Measurements from ENCODE around the gene RAB34. TPM values are rescaled to one million over a fixed set of nuclear protein-coding genes. Genes with fewer than 3 reads are reported as not detected.

The RAB34 gene
- total and polyA plus RNA-seq, 11 donors: 11.5 to 31.7 (median 17.7) TPM

DNA sequence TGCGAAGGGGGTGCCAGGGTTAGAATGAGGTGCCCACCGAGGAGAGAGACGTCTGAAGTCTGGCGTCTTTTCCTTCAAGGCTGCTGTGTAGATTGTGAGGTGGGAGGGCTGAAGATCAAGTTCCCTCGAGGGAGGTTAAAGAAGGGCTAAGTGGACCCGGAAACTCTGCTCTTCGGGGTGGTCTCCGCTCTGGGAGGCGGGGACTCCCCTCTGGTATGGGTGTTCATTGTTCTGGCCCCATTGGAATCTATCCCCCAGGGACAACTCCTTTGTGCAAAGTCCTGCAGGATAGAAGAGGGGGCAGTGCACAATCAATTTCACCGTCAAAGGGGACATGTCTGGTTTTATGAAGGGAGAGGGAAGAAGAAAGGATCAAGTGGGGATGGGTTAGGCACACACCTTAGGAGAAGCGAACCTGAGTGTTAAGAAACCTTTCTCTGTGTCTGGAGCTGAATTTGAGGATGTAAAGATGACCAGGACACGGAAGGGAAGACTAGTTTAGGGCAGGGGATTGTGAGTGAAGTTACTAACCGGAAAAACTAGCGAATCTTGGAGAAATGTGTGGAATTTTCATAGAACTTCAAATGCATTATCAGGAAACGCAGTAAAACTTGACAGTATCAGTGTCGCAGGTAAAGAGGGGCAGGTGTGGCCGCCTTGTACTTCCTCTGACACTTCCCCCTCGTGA, 809 bp upstream of the RAB34 start:
- Histone ChIP-seq H3K27ac (peak overlapping the region; percentile 66 to 96 (median 90)), H3K4me1 (peaks cover 0 to 65% (median 41%) of the 10 kb centered on the region in 12 donors), H3K9me3 (no peaks in the 10 kb centered on the region), H3K36me3 (peaks cover 0 to 48% (median 40%) of the 10 kb centered on the region in 9 donors), H3K27me3 (peaks cover 0 to 18% (median 0%) of the 10 kb centered on the region in 9 donors), H3K4me3 (peak overlapping the region in 11 of 12 donors; percentile 59 to 92 (median 78))
- DNase-seq (no peak), ATAC-seq (no peak)
- WGBS, 4 donors: 49 to 57% (median 54%) methylated on average over 18 of the region's 18 CpGs
- TF ChIP-seq POLR2A (IDR thresholded peaks at IDR 0.05): no peak
- no peak for TF ChIP-seq CTCF (IDR thresholded peaks at IDR 0.05)
- intact Hi-C loops (cut with DNase I): loop anchor here in 3 of 10 donors (2.0 to 10.0 kb wide), 3 partner anchors 54 to 74 kb away; partner anchors contain the start of genes BLTP2 (in 2 of the 3), SDF2 (in 1 of the 3) and SUPT6H (in 1 of the 3)

GRCh38 chr17:28716740-28717577, 709 bp downstream of the RAB34 start:
- peaks cover 0 to 59% (median 41%) of the 10 kb centered on the region in 12 donors for H3K4me1 ChIP-seq
- 9 to 22% (median 13%) methylated on average over 27 to 63 of the region's 63 CpGs for WGBS, 4 donors
- peak in 4 of 5 donors; percentile 36 to 74 (median 49) for DNase-seq
- peak overlapping the region; percentile 66 to 96 (median 90) for H3K27ac ChIP-seq
- TF ChIP-seq CTCF (IDR thresholded peaks at IDR 0.05) (no peak), POLR2A (IDR thresholded peaks at IDR 0.05) (no peak)
- peak overlapping the region; percentile 41 to 92 (median 72) for H3K4me3 ChIP-seq
- H3K9me3 ChIP-seq: no peaks in the 10 kb centered on the region
- intact Hi-C loops (cut with DNase I): loop anchor here in 2 of 10 donors (5.0 to 10.0 kb wide), 2 partner anchors 52 to 70 kb away; partner anchors contain the start of genes BLTP2 (in 1 of the 2), SDF2 (in 1 of the 2) and SUPT6H (in 1 of the 2)
- H3K27me3 ChIP-seq: peaks cover 0 to 18% (median 0%) of the 10 kb centered on the region in 9 donors
- peaks cover 0 to 33% (median 24%) of the 10 kb centered on the region in 9 donors for H3K36me3 ChIP-seq
- no peak for ATAC-seq

DNA sequence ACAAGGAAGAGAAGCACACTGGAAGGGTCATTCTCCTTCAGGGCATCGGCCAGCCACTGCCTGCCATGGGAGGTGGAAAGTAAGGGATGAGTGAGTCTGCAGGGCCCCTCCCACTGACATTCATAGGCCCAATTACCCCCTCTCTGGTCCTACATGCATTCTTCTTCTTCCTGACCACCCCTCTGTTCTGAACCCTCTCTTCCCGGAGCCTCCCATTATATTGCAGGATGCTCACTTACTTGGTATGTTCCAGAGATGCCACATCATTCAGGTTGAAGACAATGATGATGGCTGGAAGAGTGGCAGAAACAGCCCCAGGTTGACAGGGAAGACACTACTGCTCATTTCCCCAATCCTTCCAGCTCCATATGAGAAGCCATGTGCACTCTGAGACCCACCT, 2.5 kb downstream of the RAB34 start:
- Histone ChIP-seq H3K27me3 (peaks cover 0 to 18% (median 0%) of the 10 kb centered on the region in 9 donors), H3K4me3 (no peak overlapping the region), H3K27ac (no peak overlapping the region), H3K36me3 (peaks cover 0 to 20% (median 11%) of the 10 kb centered on the region in 9 donors), H3K9me3 (no peaks in the 10 kb centered on the region), H3K4me1 (peaks cover 0 to 56% (median 31%) of the 10 kb centered on the region in 12 donors)
- intact Hi-C loops (cut with DNase I): loop anchor here in 2 of 10 donors (5.0 to 10.0 kb wide), 2 partner anchors 50 to 68 kb away; partner anchors contain the start of genes BLTP2 (in 1 of the 2), SDF2 (in 1 of the 2) and SUPT6H (in 1 of the 2)
- TF ChIP-seq CTCF (IDR thresholded peaks at IDR 0.05) (no peak), POLR2A (IDR thresholded peaks at IDR 0.05) (no peak)
- 95 to 98% (median 96%) methylated on average over 2 of the region's 2 CpGs for WGBS, 4 donors
- DNase-seq: no peak
- ATAC-seq: no peak

All from heart left ventricle (tissue), 16 donors.